Placental pericyte (primary cell): ENCODE measurements around the gene PRR14L. TPM values are rescaled to one million over a fixed set of nuclear protein-coding genes. Genes with fewer than 3 reads are reported as not detected.

Experiments used
- small RNA-seq: library from RNA; depleted of rRNA; stranded (forward); fragments of <200 nt; gene quantifications from one replicate; pipeline ENCODE3, GENCODE V24; 2012; ENCODE audit warnings: low replicate concordance
- total RNA-seq: library from RNA; depleted of rRNA; stranded (reverse); fragments of >200 nt; gene quantifications from 2 replicates; pipeline ENCODE4 v1.2.3, GENCODE V29; 2012

The PRR14L gene
- 22.1 and 26.1 TPM in 2 replicates for total RNA-seq

GRCh38 chr22:31749636-31750364, at the start of gene PRR14L:
Gene PRR14L (minus strand): TSS chr22:31750132. CDS start chr22:31738860, 11,272 bp downstream.

GRCh38 chr22:31753634-31754501, 3.9 kb upstream of the PRR14L start, which contains the start of gene DEPDC5:
Gene DEPDC5 (plus strand): TSS chr22:31754019. CDS start chr22:31754922, 903 bp downstream.

GRCh38 chr22:31661851-31662667, 87.9 kb downstream of the PRR14L start, which contains the start of gene PISD:
Gene PISD (minus strand): TSS chr22:31662215. CDS start chr22:31662208, 7 bp downstream.

Small RNAs within 50 kb of the gene (small RNA-seq; reads per million reads assigned to genes)
- gene RN7SL20P, result not detected

Other genes with a start within 250 kb of the PRR14L start
- gene PISD, start 87.9 kb downstream of the PRR14L start, total RNA-seq, result 56.3 and 73.1 TPM in 2 replicates
- gene DEPDC5, start 3.9 kb upstream of the PRR14L start, total RNA-seq, result 8.5 and 18.2 TPM in 2 replicates
- gene YWHAH, start 194.4 kb upstream of the PRR14L start, total RNA-seq, result 87.8 and 245 TPM in 2 replicates